H1 (cell line): ENCODE results near the gene TIMM8B.

Source experiments
- ASH2L ChIP-seq: fragments of 200-600, 300-600 bp; sonication (generic); IDR thresholded peaks from one replicate; pipeline ENCODE4 v1.7.1; 2017; ENCODE audit warnings: low read length
- BACH1 ChIP-seq: IDR thresholded peaks from 2 replicates; pipeline ENCODE4 v1.6.1; 2012; ENCODE audit warnings: low read length, improper control_type of control experiment
- CREB1 ChIP-seq: IDR thresholded peaks from 2 replicates; pipeline ENCODE4 v1.6.1; 2012; ENCODE audit warnings: inconsistent platforms
- CTCF ChIP-seq, 3 experiments: IDR thresholded peaks; 1 replicate in 2 of 3; 2 replicates in 1 of 3; pipeline versions ENCODE4 v1.5.1 to v1.6.1; 2011; ENCODE audit warnings: low read length in 3 of 3, mild to moderate bottlenecking in 3 of 3, inconsistent platforms in 2 of 3, low read depth in 1 of 3, moderate library complexity in 1 of 3; ENCODE audit not compliant: insufficient read depth in 1 of 3; ENCODE audit errors: control extremely low read depth in 1 of 3
- EP300 ChIP-seq, 2 experiments: IDR thresholded peaks; 1 replicate in 1 of 2; 2 replicates in 1 of 2; pipeline ENCODE4 v1.6.1; 2011 to 2012; ENCODE audit warnings: low read depth in 2 of 2, low read length in 2 of 2, mild to moderate bottlenecking in 2 of 2, borderline replicate concordance in 1 of 2, inconsistent platforms in 1 of 2, moderate library complexity in 1 of 2
- EZH2 ChIP-seq: fragments of 200-600 bp; sonication (generic); IDR thresholded peaks from 2 replicates; pipeline ENCODE4 v1.7.1; 2012; ENCODE audit warnings: low read depth, mild to moderate bottlenecking, moderate library complexity, low read length, inconsistent platforms; ENCODE audit not compliant: severe bottlenecking
- GTF2F1 ChIP-seq: IDR thresholded peaks from 2 replicates; pipeline ENCODE4 v1.6.1; 2012; ENCODE audit warnings: low read depth, low read length, improper control_type of control experiment, borderline replicate concordance
- POLR2A ChIP-seq, 2 experiments: IDR thresholded peaks; 1 replicate in 1 of 2; 2 replicates in 1 of 2; pipeline ENCODE4 v1.6.1; 2011; ENCODE audit warnings: low read depth in 2 of 2, low read length in 2 of 2, mild to moderate bottlenecking in 2 of 2; ENCODE audit errors: control extremely low read depth in 1 of 2
- POLR2AphosphoS5 ChIP-seq: IDR thresholded peaks from 2 replicates; pipeline ENCODE4 v1.6.1; 2011; ENCODE audit warnings: low read depth, low read length
- RXRA ChIP-seq: IDR thresholded peaks from 2 replicates; pipeline ENCODE4 v1.6.1; 2011; ENCODE audit warnings: low read depth, mild to moderate bottlenecking, low read length, moderate library complexity; ENCODE audit not compliant: insufficient read depth
- SIRT6 ChIP-seq: IDR thresholded peaks from one replicate; pipeline ENCODE4 v1.7.1; 2012; ENCODE audit warnings: low read length, inconsistent platforms
- SIX5 ChIP-seq: IDR thresholded peaks from 2 replicates; pipeline ENCODE4 v1.6.1; 2011; ENCODE audit warnings: mild to moderate bottlenecking, low read depth, low read length
- TAF1 ChIP-seq: IDR thresholded peaks from 2 replicates; pipeline ENCODE4 v1.6.1; 2011; ENCODE audit warnings: mild to moderate bottlenecking, low read depth, low read length

GRCh38 chr11:112113539-112114457 lies 27.2 kb upstream of the TIMM8B start:
- TF ChIP-seq SIRT6: no peak
- TF ChIP-seq CTCF (IDR thresholded peaks at IDR 0.05; ENCODE audit: control extremely low read depth in 1 of 3, insufficient read depth in 1 of 3, low read depth in 1 of 3, low read length in 3 of 3): peak in 2 of 3 experiments; percentile 53 to 59; a peak in 3 of 4 replicates
- TF ChIP-seq TAF1: no peak
- TF ChIP-seq POLR2A (IDR thresholded peaks at IDR 0.05; ENCODE audit: control extremely low read depth in 1 of 2, low read depth in 2 of 2, low read length in 2 of 2): no peak
- TF ChIP-seq BACH1: no peak
- TF ChIP-seq EZH2: no peak
- no peak for TF ChIP-seq POLR2AphosphoS5
- no peak for TF ChIP-seq ASH2L
- no peak for TF ChIP-seq CREB1
- no peak for TF ChIP-seq SIX5
- TF ChIP-seq GTF2F1: no peak
- TF ChIP-seq EP300 (IDR thresholded peaks at IDR 0.05; ENCODE audit: borderline replicate concordance in 1 of 2, low read depth in 2 of 2, low read length in 2 of 2): no peak
- TF ChIP-seq RXRA: no peak
